IMR-90 (cell line): ENCODE results near the gene NRP2. TPM values are rescaled to one million over a fixed set of nuclear protein-coding genes. Genes with fewer than 3 reads are reported as not detected.

Source experiments
- ATAC-seq: fragments of 200-7000 bp; cut with Tn5 transposase; 2 replicates; pipeline ENCODE4 v1.9.1; 2020; ENCODE audit warnings: low read depth, mild to moderate bottlenecking, moderate library complexity
- BruUV-seq: library from RNA; stranded (reverse); fragments of 400-500 nt; replicated peaks from 2 replicates; lab custom pipeline; 2021; lab: Mats Ljungman, UMichigan
- CTCF ChIA-PET: fragments of 300-600 bp; formaldehyde crosslinking; extraction: SDS; loops from one replicate; lab custom pipeline; 2021; ENCODE audit warnings: antibody characterized with exemption; lab: Yijun Ruan, JAX
- POLR2A ChIA-PET: fragments of 300-600 bp; sonication (Branson Sonifier 250); formaldehyde crosslinking; loops from one replicate; lab custom pipeline; 2022; ENCODE audit warnings: antibody characterized with exemption; ENCODE audit not compliant: unreplicated experiment; lab: Charles Lee
- DNase-seq: peaks from one replicate; pipeline ENCODE4 v3.0.0; 2013
- H2AFZ ChIP-seq: replicated peaks from 2 replicates; pipeline ENCODE3; 2013; ENCODE audit warnings: low read length, mild to moderate bottlenecking; ENCODE audit not compliant: poor library complexity
- H2AK5ac ChIP-seq: 2 replicates; pipeline ENCODE4 v1.6.1; 2013; ENCODE audit warnings: low read depth, low read length, inconsistent platforms
- H2AK9ac ChIP-seq: replicated peaks from 2 replicates; pipeline ENCODE3; 2013; ENCODE audit warnings: mild to moderate bottlenecking, low read depth, low read length, moderate library complexity; ENCODE audit not compliant: poor library complexity
- H2BK120ac ChIP-seq: 2 replicates; pipeline ENCODE4 v1.6.1; 2013; ENCODE audit warnings: low read depth, low read length, inconsistent platforms
- H2BK15ac ChIP-seq: 3 replicates; pipeline ENCODE4 v1.6.1; 2013; ENCODE audit warnings: low read depth, low read length, inconsistent platforms
- H2BK20ac ChIP-seq: 2 replicates; pipeline ENCODE4 v1.6.1; 2013; ENCODE audit warnings: low read depth, mild to moderate bottlenecking, inconsistent platforms, low read length, moderate library complexity
- H2BK5ac ChIP-seq: 2 replicates; pipeline ENCODE4 v1.6.1; 2013; ENCODE audit warnings: mild to moderate bottlenecking, low read depth, low read length, inconsistent platforms; ENCODE audit not compliant: poor library complexity, severe bottlenecking
- H3K14ac ChIP-seq: replicated peaks from 2 replicates; pipeline ENCODE4 v1.6.1; 2013; ENCODE audit warnings: low read depth, low read length, inconsistent platforms
- H3K18ac ChIP-seq: 2 replicates; pipeline ENCODE4 v1.6.1; 2013; ENCODE audit warnings: low read depth, low read length, control low read depth
- H3K23ac ChIP-seq: 2 replicates; pipeline ENCODE4 v1.6.1; 2013; ENCODE audit warnings: low read depth, low read length, inconsistent platforms
- H3K27ac ChIP-seq: 2 replicates; pipeline ENCODE4 v1.5.1; 2013; ENCODE audit warnings: mild to moderate bottlenecking, control low read depth, low read length; ENCODE audit not compliant: insufficient read depth
- H3K27me3 ChIP-seq: 2 replicates; pipeline ENCODE4 v1.6.1; 2013; ENCODE audit warnings: low read length; ENCODE audit not compliant: control insufficient read depth, insufficient read depth
- H3K36me3 ChIP-seq: 2 replicates; pipeline ENCODE4 v1.6.1; 2013; ENCODE audit warnings: low read length, mixed read lengths; ENCODE audit not compliant: control insufficient read depth, insufficient read depth
- H3K4ac ChIP-seq: 2 replicates; pipeline ENCODE4 v1.6.1; 2013; ENCODE audit warnings: low read depth, low read length, inconsistent platforms
- H3K4me1 ChIP-seq: 2 replicates; pipeline ENCODE4 v1.6.1; 2013; ENCODE audit warnings: low read length, mixed read lengths; ENCODE audit not compliant: control insufficient read depth, insufficient read depth
- H3K4me2 ChIP-seq: 2 replicates; pipeline ENCODE4 v1.6.1; 2013; ENCODE audit warnings: low read depth, mild to moderate bottlenecking, control low read depth, low read length, moderate library complexity
- H3K4me3 ChIP-seq: 2 replicates; pipeline ENCODE4 v1.5.1; 2013; ENCODE audit warnings: low read depth, mild to moderate bottlenecking, control low read depth, low read length, moderate library complexity; ENCODE audit not compliant: insufficient read depth
- H3K56ac ChIP-seq: 2 replicates; pipeline ENCODE4 v1.6.1; 2013; ENCODE audit warnings: low read length, inconsistent platforms; ENCODE audit not compliant: insufficient read depth; ENCODE audit errors: extremely low read depth
- H3K79me1 ChIP-seq, 2 experiments: 2 replicates each; pipeline ENCODE4 v1.6.1; 2013; ENCODE audit warnings: low read length in 2 of 2, inconsistent platforms in 1 of 2, low read depth in 1 of 2
- H3K9ac ChIP-seq: 2 replicates; pipeline ENCODE4 v1.6.1; 2013; ENCODE audit warnings: low read depth, low read length, control low read depth
- H3K9me1 ChIP-seq: 2 replicates; pipeline ENCODE4 v1.6.1; 2013; ENCODE audit warnings: low read length, inconsistent platforms; ENCODE audit not compliant: insufficient read depth
- H3K9me3 ChIP-seq: 2 replicates; pipeline ENCODE4 v1.6.1; 2013; ENCODE audit warnings: low read length; ENCODE audit not compliant: control insufficient read depth, insufficient read depth
- H4K20me1 ChIP-seq: 2 replicates; pipeline ENCODE4 v1.6.1; 2013; ENCODE audit warnings: low read length, inconsistent platforms; ENCODE audit not compliant: insufficient read depth
- H4K5ac ChIP-seq: 2 replicates; pipeline ENCODE4 v1.6.1; 2013; ENCODE audit warnings: mild to moderate bottlenecking, low read depth, low read length, control low read depth
- H4K8ac ChIP-seq, 2 experiments: 2 replicates each; pipeline ENCODE4 v1.6.1; 2013; ENCODE audit warnings: low read depth in 2 of 2, low read length in 2 of 2, control low read depth in 1 of 2, inconsistent platforms in 1 of 2
- H4K91ac ChIP-seq: 2 replicates; pipeline ENCODE4 v1.6.1; 2013; ENCODE audit warnings: low read depth, low read length, inconsistent platforms; ENCODE audit not compliant: insufficient read depth
- BHLHE40 ChIP-seq: fragments of 150-350 bp; IDR thresholded peaks from 2 replicates; pipeline ENCODE4 v1.6.1; 2016; ENCODE audit warnings: mild to moderate bottlenecking, low read depth, low read length
- CEBPB ChIP-seq: IDR thresholded peaks from 2 replicates; pipeline ENCODE4 v1.6.1; 2012; ENCODE audit warnings: low read depth, low read length, improper control_type of control experiment
- CHD1 ChIP-seq: IDR thresholded peaks from 2 replicates; pipeline ENCODE4 v1.6.1; 2012; ENCODE audit warnings: low read depth, low read length, improper control_type of control experiment
- MAFK ChIP-seq: IDR thresholded peaks from 2 replicates; pipeline ENCODE4 v1.6.1; 2012; ENCODE audit warnings: low read depth, low read length, improper control_type of control experiment
- MAZ ChIP-seq: IDR thresholded peaks from 2 replicates; pipeline ENCODE4 v1.6.1; 2012; ENCODE audit warnings: low read depth, mild to moderate bottlenecking, low read length, improper control_type of control experiment, moderate library complexity, borderline replicate concordance
- POLR2A ChIP-seq: IDR thresholded peaks from 2 replicates; pipeline ENCODE4 v1.6.1; 2012; ENCODE audit warnings: mild to moderate bottlenecking, low read depth, low read length
- RAD21 ChIP-seq: IDR thresholded peaks from 2 replicates; pipeline ENCODE4 v1.6.1; 2012; ENCODE audit warnings: low read length, improper control_type of control experiment
- RCOR1 ChIP-seq: IDR thresholded peaks from 2 replicates; pipeline ENCODE4 v1.6.1; 2012; ENCODE audit warnings: mild to moderate bottlenecking, low read length, improper control_type of control experiment; ENCODE audit not compliant: insufficient replicate concordance
- SMC3 ChIP-seq: fragments of 150-350 bp; IDR thresholded peaks from 2 replicates; pipeline ENCODE4 v1.6.1; 2016; ENCODE audit warnings: low read depth, mild to moderate bottlenecking, antibody characterized with exemption, low read length, moderate library complexity
- WGBS, 2 experiments: methylation state at CpG; one replicate each; pipeline versions ENCODE4 v1.1.5 to v1.1.7; 2013; ENCODE audit warnings: missing lambda C conversion rate in 2 of 2; ENCODE audit not compliant: insufficient read length in 1 of 2; ENCODE audit errors: extremely low coverage in 2 of 2; 5-methylcytosine and 5-hydroxymethylcytosine counted together
- dilution Hi-C: fragments of 300-500 bp; cut with HindIII; formaldehyde crosslinking; loops from one replicate; pipeline ENCODE4 v1.14.3; 2018; ENCODE audit warnings: low sequenced_read_pairs; ENCODE audit not compliant: unreplicated experiment
- in situ Hi-C: fragments of 300-500 bp; cut with MboI; formaldehyde crosslinking; loops from 3 replicates; pipeline ENCODE4 v1.14.3; 2019; ENCODE audit warnings: low sequenced_read_pairs, inconsistent platforms, mixed read lengths
- intact Hi-C: fragments of 100-400 bp; cut with micrococcal nuclease; formaldehyde crosslinking; loops from 2 replicates; pipeline ENCODE4 v1.10.0; 2022
- polyA plus RNA-seq, 3 experiments: library from polyadenylated mRNA; depleted of rRNA; stranded (reverse); fragments of >200 nt; gene quantifications; 2 replicates each; pipeline ENCODE4 v1.2.3, GENCODE V29; 2012; ENCODE audit warnings: low replicate concordance in 1 of 3
- total RNA-seq: library from RNA; depleted of rRNA; stranded (reverse); fragments of >200 nt; gene quantifications from 2 replicates; pipeline ENCODE4 v1.2.3, GENCODE V29; 2012
- TF ChIP-seq, protein P1 (sequence below): fragments of 150-350 bp; IDR thresholded peaks from 2 replicates; pipeline ENCODE4 v1.6.1; 2017; ENCODE audit warnings: mild to moderate bottlenecking, antibody characterized with exemption, low read length, low read depth
- TF ChIP-seq, protein P2 (sequence below): fragments of 150-350 bp; IDR thresholded peaks from 2 replicates; pipeline ENCODE4 v1.6.1; 2016; ENCODE audit warnings: low read depth, mild to moderate bottlenecking, low read length, moderate library complexity, borderline replicate concordance

Gene NRP2
- total and polyA plus RNA-seq, 2 of the 4 experiments (the other 2 are of a cell fraction), result 46.4 to 51.3 TPM

DNA sequence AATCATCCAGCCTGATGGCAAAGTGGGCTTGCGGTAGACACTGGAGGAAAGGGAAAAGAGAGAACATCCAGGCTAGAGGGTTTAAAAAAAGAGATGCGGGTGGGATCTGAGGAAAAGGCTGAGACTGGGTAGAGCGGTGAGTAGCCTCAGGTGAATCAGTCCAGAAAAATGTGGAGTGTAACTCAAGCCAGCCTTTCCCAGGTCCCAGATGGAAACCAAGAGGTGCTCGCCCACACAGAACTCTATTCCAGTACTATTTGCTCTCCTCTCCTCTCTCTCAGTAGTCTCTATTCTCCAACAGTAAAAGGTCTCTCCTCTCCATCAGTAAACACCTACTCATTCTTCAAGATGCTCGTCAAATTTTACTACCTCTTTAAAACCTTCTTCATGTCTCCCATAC lies 38.3 kb upstream of the NRP2 start:
- DNase-seq (peak; percentile 48), ATAC-seq (no peak)
- ChIA-PET POLR2A (no interaction called here), CTCF (interaction anchor here (0.5 to 0.7 kb wide), 2 partner anchors 31 to 1017 kb away, joined by 3 to 5 read pairs; no protein-coding TSS in a partner anchor)
- no peak overlapping the region for H2BK20ac ChIP-seq
- no peaks in the 10 kb centered on the region for H3K36me3 ChIP-seq
- no peak overlapping the region for H2AK9ac ChIP-seq
- no peak overlapping the region for H4K5ac ChIP-seq
- H2BK15ac ChIP-seq, result no peak overlapping the region
- no peak overlapping the region for H2BK120ac ChIP-seq
- no peak overlapping the region for H3K27ac ChIP-seq
- 100% methylated on average over 1 of the region's 5 CpGs; no CpG with 5 or more reads in 1 of the 2 experiments for whole genome bisulfite sequencing, 2 experiments
- H3K9ac ChIP-seq, result no peak overlapping the region
- dilution Hi-C loops (no loop called here), in situ Hi-C loops (loop anchor here (25.0 kb wide), 1 partner anchor 107 kb away; no protein-coding TSS in a partner anchor), intact Hi-C loops (no loop called here)
- H3K9me1 ChIP-seq, result no peaks in the 10 kb centered on the region
- no peaks in the 10 kb centered on the region for H3K79me1 ChIP-seq
- no peak overlapping the region for H3K4me3 ChIP-seq
- no peaks in the 10 kb centered on the region for H3K27me3 ChIP-seq
- no peak overlapping the region for H2BK5ac ChIP-seq
- no peak overlapping the region for H3K23ac ChIP-seq
- BruUV-seq, result no TSS peak
- peaks cover 5% of the 10 kb centered on the region; the same call in 1 of the 2 replicates for H3K9me3 ChIP-seq
- TF ChIP-seq RAD21 (no peak), MAFK (no peak), MAZ (no peak), CEBPB (no peak), BHLHE40 (no peak), POLR2A (no peak), RCOR1 (no peak), SMC3 (no peak), CHD1 (no peak)
- TF ChIP-seq, protein P1, sequence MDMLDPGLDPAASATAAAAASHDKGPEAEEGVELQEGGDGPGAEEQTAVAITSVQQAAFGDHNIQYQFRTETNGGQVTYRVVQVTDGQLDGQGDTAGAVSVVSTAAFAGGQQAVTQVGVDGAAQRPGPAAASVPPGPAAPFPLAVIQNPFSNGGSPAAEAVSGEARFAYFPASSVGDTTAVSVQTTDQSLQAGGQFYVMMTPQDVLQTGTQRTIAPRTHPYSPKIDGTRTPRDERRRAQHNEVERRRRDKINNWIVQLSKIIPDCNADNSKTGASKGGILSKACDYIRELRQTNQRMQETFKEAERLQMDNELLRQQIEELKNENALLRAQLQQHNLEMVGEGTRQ, result no peak
- TF ChIP-seq, protein P2, sequence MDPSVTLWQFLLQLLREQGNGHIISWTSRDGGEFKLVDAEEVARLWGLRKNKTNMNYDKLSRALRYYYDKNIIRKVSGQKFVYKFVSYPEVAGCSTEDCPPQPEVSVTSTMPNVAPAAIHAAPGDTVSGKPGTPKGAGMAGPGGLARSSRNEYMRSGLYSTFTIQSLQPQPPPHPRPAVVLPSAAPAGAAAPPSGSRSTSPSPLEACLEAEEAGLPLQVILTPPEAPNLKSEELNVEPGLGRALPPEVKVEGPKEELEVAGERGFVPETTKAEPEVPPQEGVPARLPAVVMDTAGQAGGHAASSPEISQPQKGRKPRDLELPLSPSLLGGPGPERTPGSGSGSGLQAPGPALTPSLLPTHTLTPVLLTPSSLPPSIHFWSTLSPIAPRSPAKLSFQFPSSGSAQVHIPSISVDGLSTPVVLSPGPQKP, result no peak
- H3K4ac ChIP-seq, result no peak overlapping the region
- H2AK5ac ChIP-seq, result no peak overlapping the region
- no peak overlapping the region for H3K56ac ChIP-seq
- H4K91ac ChIP-seq, result no peak overlapping the region
- no peak overlapping the region for H4K8ac ChIP-seq
- H3K18ac ChIP-seq, result no peak overlapping the region
- H2AFZ ChIP-seq, result no peak overlapping the region
- H4K20me1 ChIP-seq, result no peaks in the 10 kb centered on the region
- H3K4me2 ChIP-seq, result no peak overlapping the region
- H3K4me1 ChIP-seq, result peaks cover 3% of the 10 kb centered on the region
- H3K14ac ChIP-seq, result no peak overlapping the region
